Measurements from ENCODE around the gene OGDH. TPM values are rescaled to one million over a fixed set of nuclear protein-coding genes. Genes with fewer than 3 reads are reported as not detected.

OGDH gene
- total RNA-seq, 1 experiment from 2014 or later = 69.1 TPM

DNA sequence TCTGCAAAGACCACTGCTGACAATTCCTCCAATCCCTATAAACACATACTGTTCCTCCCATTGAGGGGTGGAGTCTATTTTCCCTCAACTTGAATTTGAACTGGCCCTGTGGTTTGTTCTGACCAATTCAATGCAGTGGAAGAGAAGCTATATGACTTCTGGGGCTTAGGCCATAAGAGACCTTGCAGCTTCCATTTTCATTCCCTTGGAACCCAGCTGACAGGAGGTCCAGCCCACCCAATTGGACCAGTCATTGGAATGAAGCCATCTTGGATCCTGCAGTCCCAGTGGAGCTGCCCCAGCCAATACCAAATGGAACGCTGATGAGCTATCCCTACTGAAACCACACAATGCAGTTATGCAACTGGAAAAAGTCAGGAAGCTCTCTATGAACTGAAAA is 15.5 kb upstream of the OGDH start:
- ChIA-PET CTCF (interaction anchor here (1.2 kb wide), 1 partner anchor 257 kb away, joined by 3 read pairs; no protein-coding TSS in a partner anchor), RAD21 (ENCODE audit: low non-redundant PET in 1 of 2, low total read pairs in 2 of 2, uncharacterized antibody in 2 of 2, unreplicated experiment in 2 of 2) (no interaction called here), POLR2A (interaction anchor here (0.7 kb wide), 1 partner anchor 14 kb away, joined by 3 read pairs; no protein-coding TSS in a partner anchor)
- ATAC-seq (no peak), DNase-seq (ENCODE audit: low read depth, low spot score) (no peak)
- no peaks in the 10 kb centered on the region for H3K27me3 ChIP-seq (ENCODE audit: insufficient read depth, low read length)
- H4K20me1 ChIP-seq (ENCODE audit: insufficient read depth) = no peaks in the 10 kb centered on the region
- no peak overlapping the region for H3K27ac ChIP-seq (ENCODE audit: low read depth, low read length)
- no peak overlapping the region for H2AFZ ChIP-seq (ENCODE audit: low read depth, low read length, poor library complexity, severe bottlenecking)
- H3K9ac ChIP-seq (ENCODE audit: low read length) = no peak overlapping the region
- no peak overlapping the region for H3K4me2 ChIP-seq (ENCODE audit: low read length)
- no peaks in the 10 kb centered on the region for H3K9me2 ChIP-seq (ENCODE audit: insufficient read depth)
- H3K4me1 ChIP-seq (ENCODE audit: control insufficient read depth in 1 of 2, insufficient read depth in 2 of 2, low read length in 2 of 2) = peaks cover 0 to 7% of the 10 kb centered on the region in 2 experiments; a peak in 2 of 4 replicates
- no peak overlapping the region for H3K4me3 ChIP-seq (replicated peaks in 1 of 2; ENCODE audit: low read depth in 1 of 2, low read length in 2 of 2)
- intact Hi-C loops (cut with micrococcal nuclease) = loop anchor here (5.0 kb wide), 1 partner anchor 86 kb away; no protein-coding TSS in a partner anchor
- no peaks in the 10 kb centered on the region for H3K36me3 ChIP-seq (ENCODE audit: control insufficient read depth in 1 of 2, insufficient read depth in 2 of 2, low read length in 2 of 2)
- TF ChIP-seq FOSL1 (IDR thresholded peaks at IDR 0.05; ENCODE audit: low read depth) = no peak
- TF ChIP-seq POLR2AphosphoS5 (IDR thresholded peaks at IDR 0.05; ENCODE audit: low read depth, low read length) = no peak
- TF ChIP-seq EZH2phosphoT487 (IDR thresholded peaks at IDR 0.05; ENCODE audit: borderline replicate concordance) = no peak
- TF ChIP-seq, protein P1, sequence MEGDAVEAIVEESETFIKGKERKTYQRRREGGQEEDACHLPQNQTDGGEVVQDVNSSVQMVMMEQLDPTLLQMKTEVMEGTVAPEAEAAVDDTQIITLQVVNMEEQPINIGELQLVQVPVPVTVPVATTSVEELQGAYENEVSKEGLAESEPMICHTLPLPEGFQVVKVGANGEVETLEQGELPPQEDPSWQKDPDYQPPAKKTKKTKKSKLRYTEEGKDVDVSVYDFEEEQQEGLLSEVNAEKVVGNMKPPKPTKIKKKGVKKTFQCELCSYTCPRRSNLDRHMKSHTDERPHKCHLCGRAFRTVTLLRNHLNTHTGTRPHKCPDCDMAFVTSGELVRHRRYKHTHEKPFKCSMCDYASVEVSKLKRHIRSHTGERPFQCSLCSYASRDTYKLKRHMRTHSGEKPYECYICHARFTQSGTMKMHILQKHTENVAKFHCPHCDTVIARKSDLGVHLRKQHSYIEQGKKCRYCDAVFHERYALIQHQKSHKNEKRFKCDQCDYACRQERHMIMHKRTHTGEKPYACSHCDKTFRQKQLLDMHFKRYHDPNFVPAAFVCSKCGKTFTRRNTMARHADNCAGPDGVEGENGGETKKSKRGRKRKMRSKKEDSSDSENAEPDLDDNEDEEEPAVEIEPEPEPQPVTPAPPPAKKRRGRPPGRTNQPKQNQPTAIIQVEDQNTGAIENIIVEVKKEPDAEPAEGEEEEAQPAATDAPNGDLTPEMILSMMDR (IDR thresholded peaks at IDR 0.05 in 2 of 3, conservative IDR thresholded peaks at IDR 0.05 in 1 of 3; ENCODE audit: borderline replicate concordance in 1 of 3, insufficient read depth in 1 of 3, low read depth in 2 of 3, low read length in 2 of 3) = no peak
- TF ChIP-seq POLR2A (IDR thresholded peaks at IDR 0.05; ENCODE audit: borderline replicate concordance, extremely low read depth, insufficient read depth, insufficient read length) = no peak
- TF ChIP-seq ZNF274 (IDR thresholded peaks at IDR 0.05; ENCODE audit: low read depth, low read length) = no peak
- TF ChIP-seq EGR1 (IDR thresholded peaks at IDR 0.05; ENCODE audit: low read depth) = no peak
- TF ChIP-seq, protein P2, sequence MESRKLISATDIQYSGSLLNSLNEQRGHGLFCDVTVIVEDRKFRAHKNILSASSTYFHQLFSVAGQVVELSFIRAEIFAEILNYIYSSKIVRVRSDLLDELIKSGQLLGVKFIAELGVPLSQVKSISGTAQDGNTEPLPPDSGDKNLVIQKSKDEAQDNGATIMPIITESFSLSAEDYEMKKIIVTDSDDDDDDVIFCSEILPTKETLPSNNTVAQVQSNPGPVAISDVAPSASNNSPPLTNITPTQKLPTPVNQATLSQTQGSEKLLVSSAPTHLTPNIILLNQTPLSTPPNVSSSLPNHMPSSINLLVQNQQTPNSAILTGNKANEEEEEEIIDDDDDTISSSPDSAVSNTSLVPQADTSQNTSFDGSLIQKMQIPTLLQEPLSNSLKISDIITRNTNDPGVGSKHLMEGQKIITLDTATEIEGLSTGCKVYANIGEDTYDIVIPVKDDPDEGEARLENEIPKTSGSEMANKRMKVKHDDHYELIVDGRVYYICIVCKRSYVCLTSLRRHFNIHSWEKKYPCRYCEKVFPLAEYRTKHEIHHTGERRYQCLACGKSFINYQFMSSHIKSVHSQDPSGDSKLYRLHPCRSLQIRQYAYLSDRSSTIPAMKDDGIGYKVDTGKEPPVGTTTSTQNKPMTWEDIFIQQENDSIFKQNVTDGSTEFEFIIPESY (IDR thresholded peaks at IDR 0.05; ENCODE audit: extremely low read depth, insufficient replicate concordance, low read length) = no peak
- TF ChIP-seq YY1 (IDR thresholded peaks at IDR 0.05; ENCODE audit: extremely low read depth, insufficient replicate concordance, low read depth, low read length) = no peak
- TF ChIP-seq CBX3 (IDR thresholded peaks at IDR 0.05; ENCODE audit: low read depth) = no peak
- no peaks in the 10 kb centered on the region for H3K9me3 ChIP-seq (ENCODE audit: control insufficient read depth in 1 of 2, insufficient read depth in 1 of 2, low read depth in 1 of 2, low read length in 2 of 2)
- no peaks in the 10 kb centered on the region for H3K79me2 ChIP-seq (ENCODE audit: insufficient read depth, low read length)
- no TSS peak for BruUV-seq (replicated peaks)

Data from HCT116 (cell line).